NCI-H146 treated with DMSO at 0.1 percent for 48 hours (cell line): Measurements from ENCODE around the gene SSTR1.

Experiments used
- DNase-seq: peaks from one replicate; lab custom pipeline; 2025; ENCODE audit not compliant: unreplicated experiment; lab: John Stamatoyannopoulos, UW

The SSTR1 gene

GRCh38 chr14:38233218-38233617 is 25.5 kb downstream of the SSTR1 start:
- DNase-seq: no peak

- no peak for DNase-seq
Observed at GRCh38 chr14:38238332-38238731, 30.6 kb downstream of the SSTR1 start.

- no peak for DNase-seq
Observed at GRCh38 chr14:38238878-38239277, 31.2 kb downstream of the SSTR1 start.

- no peak for DNase-seq
Observed at GRCh38 chr14:38243696-38244240, 36.1 kb downstream of the SSTR1 start.

GRCh38 chr14:38248321-38249028 is 40.8 kb downstream of the SSTR1 start:
- DNase-seq: no peak

GRCh38 chr14:38250331-38250730 is 42.6 kb downstream of the SSTR1 start:
- DNase-seq: no peak

GRCh38 chr14:38252066-38252710 is 44.5 kb downstream of the SSTR1 start:
- no peak for DNase-seq

- no peak for DNase-seq
Observed at GRCh38 chr14:38253676-38254075, 46.0 kb downstream of the SSTR1 start.

GRCh38 chr14:38254571-38255407 is 47.1 kb downstream of the SSTR1 start:
- no peak for DNase-seq

GRCh38 chr14:38255408-38255672 is 47.6 kb downstream of the SSTR1 start:
- DNase-seq: no peak

GRCh38 chr14:38255673-38256532 is 48.2 kb downstream of the SSTR1 start, which contains the start of gene CLEC14A:
CLEC14A (minus strand) TSS chr14:38256093; CDS start chr14:38256022, 71 bp downstream.
- no peak for DNase-seq

- DNase-seq: no peak
Observed at GRCh38 chr14:38256533-38256840, 48.8 kb downstream of the SSTR1 start.

- no peak for DNase-seq
Observed at GRCh38 chr14:38257507-38257906, 49.8 kb downstream of the SSTR1 start.

GRCh38 chr14:38261620-38262019 is 53.9 kb downstream of the SSTR1 start:
- no peak for DNase-seq
